ENCODE data around the gene TNFRSF25. TPM values are rescaled to one million over a fixed set of nuclear protein-coding genes. Genes with fewer than 3 reads are reported as not detected.
A peak's percentile ranks its signal among the peaks of the same experiment; 100 is the strongest.

Gene TNFRSF25
- total and polyA plus RNA-seq, 4 donors = 4.9 to 19.8 (median 11.7) TPM

DNA sequence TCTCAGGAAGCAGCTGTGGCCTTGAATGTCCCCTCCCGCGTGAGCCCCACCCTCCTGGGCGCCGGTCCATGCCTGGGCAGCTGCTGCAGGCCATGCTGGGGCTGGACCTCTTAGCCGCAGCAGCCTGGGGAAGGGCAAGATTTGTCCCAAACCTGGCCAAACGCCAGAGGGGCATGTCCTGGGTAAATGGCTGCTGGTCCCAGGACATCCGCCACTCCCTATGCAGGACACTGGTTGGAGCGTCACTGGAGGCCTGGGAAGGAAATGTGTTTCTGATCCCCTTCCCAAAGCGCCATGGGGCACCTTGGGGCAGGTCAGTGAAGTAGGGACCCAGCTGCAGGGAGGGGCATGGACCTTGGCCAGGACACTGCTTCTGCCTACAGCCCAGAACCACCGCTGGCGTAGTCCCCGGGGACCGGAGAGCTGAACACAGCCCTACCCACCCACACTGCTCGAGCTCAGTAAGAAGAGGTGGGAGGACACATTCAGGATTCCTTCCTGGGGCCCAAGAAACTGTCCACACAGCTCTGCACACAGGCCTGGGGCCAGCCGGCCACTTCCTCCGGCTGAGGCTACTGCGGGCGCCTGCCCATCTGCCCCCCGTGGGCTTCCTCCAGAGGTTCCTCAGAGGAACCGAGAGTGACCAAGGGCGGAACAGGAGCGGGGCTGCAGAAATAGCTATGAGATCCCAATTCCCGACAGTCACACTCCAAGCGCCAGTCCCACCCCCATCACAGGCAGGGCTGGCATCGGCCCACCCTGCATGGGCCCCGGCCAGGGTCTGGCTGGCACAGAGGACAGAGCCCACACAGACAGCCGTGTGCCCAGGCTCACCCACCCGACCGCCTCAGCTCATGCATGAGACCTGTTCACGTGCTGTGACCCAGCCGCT, 36.3 kb upstream of the TNFRSF25 start:
- H3K9ac ChIP-seq (ENCODE audit: insufficient read depth in 1 of 2, low read length in 2 of 2) = no peak overlapping the region
- H3K4me1 ChIP-seq (ENCODE audit: control insufficient read depth in 5 of 5, insufficient read depth in 5 of 5, low read length in 5 of 5) = peaks cover 0 to 21% (median 0%) of the 10 kb centered on the region in 5 donors
- ATAC-seq (ENCODE audit: insufficient read depth, low FRiP score) = no peak
- no peaks in the 10 kb centered on the region for H3K36me3 ChIP-seq (ENCODE audit: control insufficient read depth in 4 of 4, insufficient read depth in 4 of 4, low read length in 4 of 4)
- TF ChIP-seq CTCF (IDR thresholded peaks at IDR 0.05; ENCODE audit: control extremely low read depth, extremely low read depth) = no peak
- no peak overlapping the region for H3K27ac ChIP-seq (ENCODE audit: low read depth in 1 of 2, low read length in 1 of 2)
- no peak overlapping the region for H3K4me3 ChIP-seq
- peak in 1 of 3 donors; percentile 59 for DNase-seq
- 61 to 71% methylated on average over 30 to 31 of the region's 31 CpGs for WGBS, 2 donors
- no peaks in the 10 kb centered on the region for H3K9me3 ChIP-seq (ENCODE audit: control insufficient read depth in 4 of 4, insufficient read depth in 3 of 4, low read length in 3 of 4)
- H3K27me3 ChIP-seq (ENCODE audit: control insufficient read depth in 3 of 3, insufficient read depth in 3 of 3, low read length in 2 of 3) = no peaks in the 10 kb centered on the region

DNA sequence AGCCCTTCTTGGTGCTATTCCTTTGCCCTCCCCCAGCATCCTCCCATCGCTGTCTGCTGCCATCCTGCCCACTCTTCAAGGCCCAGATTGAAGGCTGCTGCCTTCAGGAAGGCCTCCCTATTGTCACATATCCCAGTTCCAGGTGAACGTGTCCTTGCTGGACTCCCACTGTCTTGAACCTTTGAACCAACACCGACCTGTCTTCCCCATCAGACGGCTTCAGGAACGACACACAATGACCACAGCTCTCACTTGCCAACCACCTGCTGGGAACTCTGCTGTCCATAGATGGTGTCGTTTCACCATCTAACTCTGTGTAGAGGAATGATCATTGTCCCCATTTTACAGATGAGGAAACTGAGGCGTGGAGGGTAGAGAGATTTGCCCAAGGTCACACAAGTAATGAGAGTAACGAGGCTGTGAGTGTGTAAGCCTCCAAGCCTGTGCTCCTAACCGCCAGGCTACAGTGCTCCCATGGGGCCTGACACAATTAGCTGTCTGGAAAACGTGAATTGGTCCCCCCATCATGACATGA, 35.4 kb upstream of the TNFRSF25 start:
- Histone ChIP-seq H3K4me1 (ENCODE audit: control insufficient read depth in 5 of 5, insufficient read depth in 5 of 5, low read length in 5 of 5) (peaks cover 0 to 21% (median 5%) of the 10 kb centered on the region in 5 donors), H3K9ac (ENCODE audit: insufficient read depth in 1 of 2, low read length in 2 of 2) (no peak overlapping the region), H3K27me3 (ENCODE audit: control insufficient read depth in 3 of 3, insufficient read depth in 3 of 3, low read length in 2 of 3) (no peaks in the 10 kb centered on the region), H3K4me3 (no peak overlapping the region), H3K36me3 (ENCODE audit: control insufficient read depth in 4 of 4, insufficient read depth in 4 of 4, low read length in 4 of 4) (no peaks in the 10 kb centered on the region), H3K9me3 (ENCODE audit: control insufficient read depth in 4 of 4, insufficient read depth in 3 of 4, low read length in 3 of 4) (no peaks in the 10 kb centered on the region), H3K27ac (ENCODE audit: low read depth in 1 of 2, low read length in 1 of 2) (no peak overlapping the region)
- ATAC-seq (ENCODE audit: insufficient read depth, low FRiP score) (no peak), DNase-seq (no peak)
- no peak for TF ChIP-seq CTCF (IDR thresholded peaks at IDR 0.05; ENCODE audit: control extremely low read depth, extremely low read depth)
- 85 to 90% methylated on average over 10 of the region's 10 CpGs for WGBS, 2 donors

DNA sequence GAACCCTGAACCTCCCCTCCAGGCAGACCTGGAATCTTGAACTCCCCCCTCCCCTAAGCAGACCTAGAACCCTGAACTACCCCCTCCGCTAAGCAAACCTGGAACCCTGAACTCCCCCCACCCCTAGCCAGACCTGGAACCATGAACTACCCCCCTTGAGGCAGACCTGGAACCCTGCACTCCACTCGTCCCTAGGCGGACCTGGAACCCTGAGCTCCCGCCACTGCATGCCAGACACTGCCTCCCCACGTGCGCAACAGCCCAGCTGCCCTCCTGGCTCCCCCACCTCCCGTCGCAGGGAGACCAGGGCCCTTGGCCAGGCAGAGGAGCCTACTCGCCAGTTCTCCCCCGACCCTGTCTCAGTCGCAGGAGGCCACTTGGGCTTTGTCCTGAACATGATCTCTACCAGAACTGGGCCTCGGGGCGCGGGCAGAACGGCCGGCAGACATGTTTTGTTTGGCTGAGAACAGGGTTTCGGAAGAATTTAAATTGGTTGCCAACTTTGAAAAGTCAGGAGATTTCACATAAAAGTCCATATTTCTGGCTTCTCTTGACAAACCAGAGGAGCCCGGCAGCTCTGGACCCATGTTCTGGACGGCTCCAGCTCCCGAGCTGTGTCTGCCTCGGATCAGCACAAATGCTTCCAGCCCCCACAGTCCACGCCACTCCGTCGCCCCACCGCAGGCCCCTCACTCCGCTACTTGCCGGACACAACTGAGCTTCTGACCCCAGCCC, 34.7 kb upstream of the TNFRSF25 start:
- Histone ChIP-seq H3K27me3 (ENCODE audit: control insufficient read depth in 3 of 3, insufficient read depth in 3 of 3, low read length in 2 of 3) (no peaks in the 10 kb centered on the region), H3K36me3 (ENCODE audit: control insufficient read depth in 4 of 4, insufficient read depth in 4 of 4, low read length in 4 of 4) (no peaks in the 10 kb centered on the region), H3K9ac (ENCODE audit: insufficient read depth in 1 of 2, low read length in 2 of 2) (no peak overlapping the region), H3K27ac (ENCODE audit: low read depth in 1 of 2, low read length in 1 of 2) (no peak overlapping the region), H3K4me3 (no peak overlapping the region), H3K9me3 (ENCODE audit: control insufficient read depth in 4 of 4, insufficient read depth in 3 of 4, low read length in 3 of 4) (no peaks in the 10 kb centered on the region), H3K4me1 (ENCODE audit: control insufficient read depth in 5 of 5, insufficient read depth in 5 of 5, low read length in 5 of 5) (peaks cover 0 to 21% (median 5%) of the 10 kb centered on the region in 5 donors)
- TF ChIP-seq CTCF (IDR thresholded peaks at IDR 0.05; ENCODE audit: control extremely low read depth, extremely low read depth) = no peak
- ATAC-seq (ENCODE audit: insufficient read depth, low FRiP score) = no peak
- 84 to 89% methylated on average over 27 of the region's 27 CpGs for WGBS, 2 donors
- no peak for DNase-seq
